Transverse colon (tissue), 4 donors: ENCODE data around the gene NAP1L4. TPM values are rescaled to one million over a fixed set of nuclear protein-coding genes. Genes with fewer than 3 reads are reported as not detected.

Experiments
- DNase-seq: peaks from one replicate; pipeline ENCODE4 v3.0.0-alpha.2; 2019
- H3K27ac ChIP-seq, 4 donors: fragments of 200-600 bp; sonication (generic); 2 replicates each; pipeline ENCODE4 v1.5.1; 2016 to 2018; ENCODE audit warnings: inconsistent platforms in 4 of 4
- H3K27me3 ChIP-seq: fragments of 200-600 bp; sonication (generic); 2 replicates; pipeline ENCODE4 v1.5.1; 2017; ENCODE audit warnings: inconsistent platforms
- H3K36me3 ChIP-seq, 4 donors: fragments of 200-600 bp; sonication (generic); 2 replicates each; pipeline ENCODE4 v1.5.1; 2017 to 2019; ENCODE audit warnings: inconsistent platforms in 4 of 4
- H3K4me1 ChIP-seq, 4 donors: fragments of 200-600 bp; sonication (generic); 2 replicates each; pipeline ENCODE4 v1.5.1; 2017 to 2020; ENCODE audit warnings: inconsistent platforms in 4 of 4
- H3K4me3 ChIP-seq, 4 donors: fragments of 200-600 bp; sonication (generic); 1 replicate in 1 of 4; 2 replicates in 3 of 4; pipeline versions ENCODE4 v1.5.1 to v1.6.1; 2017 to 2019; ENCODE audit warnings: inconsistent platforms in 4 of 4
- H3K9me3 ChIP-seq, 2 donors: fragments of 200-600 bp; sonication (generic); 2 replicates each; pipeline ENCODE4 v1.5.1; 2017 to 2019; ENCODE audit warnings: inconsistent platforms in 2 of 2
- EP300 ChIP-seq: sonication (generic); formaldehyde crosslinking; IDR thresholded peaks from one replicate; pipeline ENCODE4 v1.6.1; 2017; ENCODE audit warnings: antibody characterized with exemption, low read depth
- POLR2A ChIP-seq: fragments of 450-650 bp; IDR thresholded peaks from one replicate; pipeline ENCODE4 v1.6.1; 2016; ENCODE audit warnings: antibody characterized with exemption, mild to moderate bottlenecking, moderate library complexity
- POLR2AphosphoS5 ChIP-seq, 3 donors: sonication (generic); formaldehyde crosslinking; IDR thresholded peaks; one replicate each; pipeline ENCODE4 v1.6.1; 2016; ENCODE audit warnings: antibody characterized with exemption in 3 of 3
- WGBS, 2 donors: methylation state at CpG; one replicate each; pipeline ENCODE4 v1.1.5; 2018; ENCODE audit warnings: low coverage in 1 of 2; 5-methylcytosine and 5-hydroxymethylcytosine counted together
- in situ Hi-C, 4 donors: fragments of 200-750 bp; cut with MboI; loops; one replicate each; pipeline versions ENCODE4 v1.15.0 to v1.15.1; 2017; ENCODE audit warnings: low sequenced_read_pairs in 3 of 4, low pct_ligation_motif_present in 1 of 4, low pct_unique_long_range_greater_than_20kb in 1 of 4
- intact Hi-C: fragments of 100-400 bp; cut with DNase I; formaldehyde crosslinking; loops from one replicate; pipeline ENCODE4 v1.15.1; 2023; ENCODE audit warnings: low total_unique reads
- total RNA-seq, 4 donors: library from RNA; depleted of rRNA; stranded (reverse); fragments of >200 nt; gene quantifications; one replicate each; pipeline ENCODE4 v1.1.0, GENCODE V29; 2016
- TF ChIP-seq, protein P1 (sequence below), 5 experiments: fragments of 200-600 bp in 3 of 5; fragments of 450-650 bp in 2 of 5; sonication (generic) in 3 of 5; IDR thresholded peaks; 1 replicate in 2 of 5; 2 replicates in 3 of 5; pipeline ENCODE4 v1.5.1; 2016 to 2017; ENCODE audit warnings: antibody characterized with exemption in 5 of 5, inconsistent platforms in 3 of 5, mild to moderate bottlenecking in 2 of 5, moderate library complexity in 1 of 5

NAP1L4 gene
- total RNA-seq, 4 donors from 2014 or later = 63.6 to 140 (median 111) TPM

DNA sequence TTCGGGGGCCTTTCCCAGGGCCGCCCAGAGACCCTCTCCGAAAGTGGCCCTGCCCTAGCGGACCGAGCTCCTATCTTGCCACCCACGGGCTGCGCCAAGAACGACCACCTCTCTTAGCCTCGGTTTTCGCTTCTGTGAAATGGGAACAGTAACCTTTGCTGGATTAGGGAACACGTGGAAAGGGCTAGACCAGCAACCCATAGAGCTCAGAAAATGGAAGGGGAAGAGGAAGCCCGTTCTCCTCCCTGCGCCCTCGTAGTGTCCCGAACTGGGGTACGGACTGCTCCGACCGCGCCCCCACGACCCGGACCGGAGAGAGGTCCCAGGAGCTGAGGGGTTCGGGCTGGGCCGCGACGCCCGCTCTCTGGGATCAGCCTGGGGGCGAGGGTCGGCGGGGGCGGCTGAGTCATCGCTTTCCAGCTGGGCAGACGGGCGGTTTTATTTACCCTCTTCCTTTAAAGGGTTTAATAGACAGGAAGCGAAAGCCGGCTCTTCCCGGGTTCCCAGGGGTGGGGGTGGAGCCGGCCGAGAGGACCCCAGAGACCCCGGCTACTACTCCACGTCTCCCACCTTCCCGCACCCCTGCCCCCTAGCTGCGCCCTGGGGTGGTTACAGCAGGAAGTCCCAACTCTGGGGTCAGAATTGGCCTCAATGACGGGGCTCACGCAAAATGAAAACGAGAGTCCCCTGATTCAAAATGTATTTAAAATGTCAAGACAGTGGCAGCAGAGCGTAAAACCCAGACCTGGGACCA lies 62.0 kb downstream of the NAP1L4 start:
- H3K4me3 ChIP-seq = peak overlapping the region; percentile 12 to 69 (median 46)
- TF ChIP-seq EP300 (no peak), POLR2AphosphoS5 (IDR thresholded peaks at IDR 0.05) (peak in 2 of 3 donors; percentile 5 to 7), POLR2A (peak; percentile 6)
- TF ChIP-seq, protein P1, sequence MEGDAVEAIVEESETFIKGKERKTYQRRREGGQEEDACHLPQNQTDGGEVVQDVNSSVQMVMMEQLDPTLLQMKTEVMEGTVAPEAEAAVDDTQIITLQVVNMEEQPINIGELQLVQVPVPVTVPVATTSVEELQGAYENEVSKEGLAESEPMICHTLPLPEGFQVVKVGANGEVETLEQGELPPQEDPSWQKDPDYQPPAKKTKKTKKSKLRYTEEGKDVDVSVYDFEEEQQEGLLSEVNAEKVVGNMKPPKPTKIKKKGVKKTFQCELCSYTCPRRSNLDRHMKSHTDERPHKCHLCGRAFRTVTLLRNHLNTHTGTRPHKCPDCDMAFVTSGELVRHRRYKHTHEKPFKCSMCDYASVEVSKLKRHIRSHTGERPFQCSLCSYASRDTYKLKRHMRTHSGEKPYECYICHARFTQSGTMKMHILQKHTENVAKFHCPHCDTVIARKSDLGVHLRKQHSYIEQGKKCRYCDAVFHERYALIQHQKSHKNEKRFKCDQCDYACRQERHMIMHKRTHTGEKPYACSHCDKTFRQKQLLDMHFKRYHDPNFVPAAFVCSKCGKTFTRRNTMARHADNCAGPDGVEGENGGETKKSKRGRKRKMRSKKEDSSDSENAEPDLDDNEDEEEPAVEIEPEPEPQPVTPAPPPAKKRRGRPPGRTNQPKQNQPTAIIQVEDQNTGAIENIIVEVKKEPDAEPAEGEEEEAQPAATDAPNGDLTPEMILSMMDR (IDR thresholded peaks at IDR 0.05) = no peak
- 2% methylated on average over 45 of the region's 47 CpGs; no CpG with 5 or more reads in 1 of the 2 donors for WGBS, 2 donors
- H3K36me3 ChIP-seq = no peaks in the 10 kb centered on the region
- in situ Hi-C loops = no loop called here
- intact Hi-C loops = no loop called here
- peak overlapping the region; percentile 82 to 90 (median 84) for H3K27ac ChIP-seq
- H3K27me3 ChIP-seq = no peaks in the 10 kb centered on the region
- H3K9me3 ChIP-seq = no peaks in the 10 kb centered on the region
- peaks cover 16 to 36% (median 32%) of the 10 kb centered on the region in 4 donors for H3K4me1 ChIP-seq
- DNase-seq = peak; percentile 79

DNA sequence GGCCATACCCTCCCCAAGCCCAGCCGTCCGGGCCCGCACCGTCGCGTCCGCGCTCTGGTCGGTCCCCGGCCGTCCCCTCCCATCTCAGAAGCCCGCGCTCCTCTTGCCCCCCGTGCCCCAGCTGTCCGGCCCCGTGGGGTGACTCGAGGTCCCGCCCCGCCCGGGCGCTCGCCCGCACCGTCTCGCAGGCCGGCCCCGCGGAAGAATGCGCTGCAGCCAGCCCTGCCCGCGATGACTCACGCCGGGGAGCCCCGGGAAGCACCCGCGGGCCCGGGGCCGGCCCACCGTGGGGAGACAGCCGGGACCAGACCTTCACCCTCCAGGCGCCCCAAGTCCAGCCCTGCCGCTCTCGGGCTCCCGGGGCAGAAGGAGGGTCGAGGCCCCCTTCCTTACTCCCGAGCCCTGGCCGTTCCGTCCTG lies 62.6 kb downstream of the NAP1L4 start:
- Histone ChIP-seq H3K27me3 (no peaks in the 10 kb centered on the region), H3K36me3 (no peaks in the 10 kb centered on the region), H3K4me3 (peak overlapping the region; percentile 12 to 69 (median 46)), H3K4me1 (peaks cover 16 to 42% (median 38%) of the 10 kb centered on the region in 4 donors), H3K9me3 (no peaks in the 10 kb centered on the region), H3K27ac (peak overlapping the region; percentile 82 to 90 (median 84))
- DNase-seq = peak; percentile 88
- in situ Hi-C loops (no loop called here), intact Hi-C loops (no loop called here)
- TF ChIP-seq EP300 (no peak), POLR2AphosphoS5 (IDR thresholded peaks at IDR 0.05) (peak in 1 of 3 donors; percentile 2), POLR2A (no peak)
- TF ChIP-seq, protein P1 (IDR thresholded peaks at IDR 0.05) = no peak
- 0% methylated on average over 2 of the region's 48 CpGs; no CpG with 5 or more reads in 1 of the 2 donors for WGBS, 2 donors

DNA sequence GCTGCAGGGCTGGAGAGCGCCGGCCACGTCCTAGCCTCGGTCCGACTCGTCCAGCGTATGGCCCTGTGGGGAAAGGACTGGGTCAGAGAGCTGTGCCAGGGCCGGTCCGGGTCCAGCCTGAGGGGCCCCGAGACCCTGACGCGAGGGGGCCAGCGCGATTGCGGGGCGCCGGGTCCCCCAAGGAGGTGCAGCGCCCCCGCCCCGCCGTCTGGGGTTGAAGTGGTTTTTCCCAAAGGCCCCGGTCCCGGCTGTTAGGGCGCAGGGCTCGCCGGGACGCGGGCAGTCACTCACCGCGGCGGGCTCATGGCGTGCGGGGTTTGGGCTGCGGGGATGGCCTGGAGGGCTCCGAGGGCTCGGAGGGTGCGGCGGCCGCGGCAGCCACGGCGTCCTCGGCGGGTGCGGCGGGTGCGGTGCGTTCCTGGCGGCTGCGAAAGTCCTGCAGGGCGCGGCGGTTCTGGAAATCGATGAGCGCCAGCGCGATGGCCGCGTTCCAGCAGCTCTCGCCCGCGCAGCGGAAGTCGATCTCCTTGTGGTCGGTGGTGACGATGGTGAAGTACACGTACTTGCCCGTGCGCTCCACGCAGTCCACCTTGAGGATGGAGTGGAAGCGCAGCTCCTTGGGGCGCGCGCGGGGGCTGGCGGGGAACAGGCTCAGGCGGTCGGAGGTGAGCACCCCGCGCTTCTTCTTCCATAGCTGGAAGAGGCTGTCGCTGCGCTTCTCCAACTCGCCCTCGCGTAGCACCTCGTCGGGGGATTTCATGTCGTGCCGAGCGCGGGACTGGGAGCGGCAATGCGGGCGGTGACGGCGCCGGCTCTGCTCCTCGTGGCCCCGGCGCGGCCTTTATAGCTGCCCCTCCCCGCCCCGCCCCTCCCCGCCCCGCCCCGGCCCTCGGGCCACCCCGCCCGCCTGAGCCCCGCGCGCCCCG lies 63.3 kb downstream of the NAP1L4 start, which contains the start of gene PHLDA2:
TSS of gene PHLDA2 (minus strand) at position 816 of the 926 bp plus-strand sequence. CDS start at position 760, 56 bp downstream.
- 1% methylated on average over 49 of the region's 113 CpGs; no CpG with 5 or more reads in 1 of the 2 donors for WGBS, 2 donors
- H3K27ac ChIP-seq = peak within 1 kb of the TSS; percentile 82 to 90 (median 84)
- intact Hi-C loops = no loop called here
- no peaks in the 10 kb centered on the region for H3K9me3 ChIP-seq
- in situ Hi-C loops = no loop called here
- no peaks in the 10 kb centered on the region for H3K27me3 ChIP-seq
- DNase-seq = peak; percentile 73
- H3K4me3 ChIP-seq = peak within 1 kb of the TSS; percentile 40 to 69 (median 52)
- peaks cover 16 to 47% (median 43%) of the 10 kb centered on the region in 4 donors for H3K4me1 ChIP-seq
- no peaks in the 10 kb centered on the region for H3K36me3 ChIP-seq
- TF ChIP-seq POLR2AphosphoS5 (IDR thresholded peaks at IDR 0.05) = peak; percentile 68 to 97 (median 95)
- no peak for TF ChIP-seq EP300
- TF ChIP-seq POLR2A = peak; percentile 95
- TF ChIP-seq, protein P1 (IDR thresholded peaks at IDR 0.05) = peak in 2 of 5 experiments; percentile 32 to 36
